ENCODE measurements around the gene AMN1. TPM values are rescaled to one million over a fixed set of nuclear protein-coding genes. Genes with fewer than 3 reads are reported as not detected.

The AMN1 gene
- total RNA-seq, result 6.8 and 9.5 TPM in 2 replicates

DNA sequence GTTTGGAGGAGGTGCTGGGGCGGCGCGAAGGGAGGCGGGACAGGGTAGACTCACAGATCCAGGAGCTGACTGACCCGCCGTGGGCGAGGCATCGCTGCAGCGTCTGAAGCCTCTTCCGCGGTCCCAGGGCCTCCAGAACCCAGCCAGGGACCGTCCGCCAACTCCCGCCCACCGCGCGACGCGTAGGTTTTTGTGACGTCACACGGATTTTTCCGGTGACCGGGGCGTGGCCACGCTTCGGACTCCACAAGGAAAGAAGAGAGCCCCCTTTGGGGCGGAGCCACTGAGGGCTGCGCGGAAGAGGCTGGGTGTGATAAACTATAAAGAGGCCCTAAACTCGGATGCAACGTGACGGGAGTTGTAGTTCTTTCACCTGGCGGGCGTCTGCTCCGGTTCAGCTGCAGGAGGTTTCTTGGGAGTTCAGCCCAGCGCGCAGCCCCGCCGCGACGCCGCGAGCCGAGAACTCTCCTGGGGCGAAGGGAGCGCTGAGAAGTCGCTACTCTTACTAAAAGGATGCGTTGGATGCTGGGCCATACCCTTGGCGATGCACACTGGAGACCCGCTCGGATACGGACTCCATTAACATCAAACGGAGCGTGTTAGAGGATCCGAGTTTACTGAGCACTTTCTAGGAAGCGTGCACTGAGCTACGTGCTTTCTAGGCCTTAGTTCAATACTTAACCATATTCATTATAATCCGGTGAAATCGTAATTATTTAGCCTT is at the start of gene AMN1:
Gene AMN1 (minus strand): TSS at position 105 of the 724 bp plus-strand sequence. CDS start 13 bp downstream, at position 92.

GRCh38 chr12:31659087-31659942 is 69.5 kb downstream of the AMN1 start, which contains the start of gene ETFBKMT:
ETFBKMT (plus strand) TSS chr12:31659688; CDS start chr12:31661954, 2,266 bp downstream.

Other genes with a start within 250 kb of the AMN1 start
- gene DENND5B, start 137.9 kb downstream of the AMN1 start, total RNA-seq, result 6.5 and 6.8 TPM in 2 replicates
- gene ETFBKMT, start 69.3 kb downstream of the AMN1 start, total RNA-seq, result 3.6 and 3.9 TPM in 2 replicates
- 10.8 and 13.2 TPM in 2 replicates for gene RESF1, start 230.4 kb upstream of the AMN1 start, total RNA-seq